Lower lobe of right lung (tissue), 2 donors: Measurements from ENCODE around the gene UNKL. TPM values are rescaled to one million over a fixed set of nuclear protein-coding genes. Genes with fewer than 3 reads are reported as not detected.

ENCODE experiments used
- ATAC-seq, 2 donors: fragments of 200-7000 bp; cut with Tn5 transposase; one replicate each; pipeline ENCODE4 v1.9.1; 2020 to 2022; ENCODE audit warnings: mild to moderate bottlenecking in 2 of 2, moderate library complexity in 2 of 2
- DNase-seq: peaks from one replicate; pipeline ENCODE4 v3.0.0-alpha.2; 2020
- H3K27ac ChIP-seq: fragments of 200-600 bp; one replicate; pipeline ENCODE4 v1.8.0; 2022
- H3K27me3 ChIP-seq: fragments of 200-600 bp; one replicate; pipeline ENCODE4 v1.8.0; 2022; ENCODE audit warnings: low read depth
- H3K36me3 ChIP-seq: fragments of 200-600 bp; one replicate; pipeline ENCODE4 v1.8.0; 2022; ENCODE audit warnings: mild to moderate bottlenecking
- H3K4me1 ChIP-seq: fragments of 200-600 bp; one replicate; pipeline ENCODE4 v1.8.0; 2022
- H3K4me3 ChIP-seq: fragments of 200-600 bp; one replicate; pipeline ENCODE4 v1.8.0; 2022; ENCODE audit warnings: mild to moderate bottlenecking
- H3K9me3 ChIP-seq: fragments of 200-600 bp; one replicate; pipeline ENCODE4 v1.8.0; 2022
- intact Hi-C: fragments of 100-400 bp; cut with DNase I; formaldehyde crosslinking; loops from one replicate; pipeline ENCODE4 v1.11.0; 2022
- total RNA-seq: library from RNA; stranded (reverse); fragmentation: NEBNext Ultra II Directional; extraction: Animal tissue kit (Norgen Biotek cat#: 25700); gene quantifications from one replicate; pipeline ENCODE4 v1.2.1, GENCODE V29; 2021
- TF ChIP-seq, protein P1 (sequence below): fragments of 200-600 bp; IDR thresholded peaks from one replicate; pipeline ENCODE4 v1.8.0; 2022; ENCODE audit warnings: antibody characterized with exemption, mild to moderate bottlenecking
- donor health status: DM: no; HTN: yes; CAD: no; lungs with severe emphysema.

Gene UNKL
- total RNA-seq, 1 donor from 2014 or later, result 23.1 TPM

DNA sequence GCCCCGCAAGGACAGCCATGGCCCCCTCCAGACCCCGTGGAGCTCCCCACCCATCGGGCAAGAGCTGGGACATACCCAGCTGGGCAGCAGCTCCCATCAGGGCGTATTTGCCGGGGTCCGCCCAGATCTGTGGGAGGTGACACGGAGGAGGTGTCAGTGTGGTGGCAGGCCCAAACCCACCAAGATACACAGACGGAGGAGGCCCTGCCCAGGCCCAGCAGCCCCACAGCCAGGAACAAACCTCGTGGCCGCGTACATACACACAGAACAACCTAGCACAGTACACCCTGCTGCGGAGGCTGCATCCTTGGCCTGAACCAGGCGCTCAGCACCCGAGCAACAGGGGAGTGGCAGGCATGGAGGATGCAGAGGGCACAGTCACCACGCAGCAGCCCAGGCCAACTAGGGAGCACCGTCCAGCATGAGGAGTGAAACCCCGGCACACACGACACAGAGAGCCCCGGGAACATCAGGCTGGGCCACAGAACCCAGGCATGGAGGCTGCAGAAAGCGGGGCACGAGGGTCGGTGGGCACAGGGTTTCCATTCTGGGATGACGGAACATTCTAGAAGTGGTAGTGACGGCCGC lies 34.8 kb upstream of the UNKL start:
- peaks cover 90% of the 10 kb centered on the region for H3K36me3 ChIP-seq
- H3K4me1 ChIP-seq, result no peaks in the 10 kb centered on the region
- ATAC-seq, result no peak
- TF ChIP-seq, protein P1, sequence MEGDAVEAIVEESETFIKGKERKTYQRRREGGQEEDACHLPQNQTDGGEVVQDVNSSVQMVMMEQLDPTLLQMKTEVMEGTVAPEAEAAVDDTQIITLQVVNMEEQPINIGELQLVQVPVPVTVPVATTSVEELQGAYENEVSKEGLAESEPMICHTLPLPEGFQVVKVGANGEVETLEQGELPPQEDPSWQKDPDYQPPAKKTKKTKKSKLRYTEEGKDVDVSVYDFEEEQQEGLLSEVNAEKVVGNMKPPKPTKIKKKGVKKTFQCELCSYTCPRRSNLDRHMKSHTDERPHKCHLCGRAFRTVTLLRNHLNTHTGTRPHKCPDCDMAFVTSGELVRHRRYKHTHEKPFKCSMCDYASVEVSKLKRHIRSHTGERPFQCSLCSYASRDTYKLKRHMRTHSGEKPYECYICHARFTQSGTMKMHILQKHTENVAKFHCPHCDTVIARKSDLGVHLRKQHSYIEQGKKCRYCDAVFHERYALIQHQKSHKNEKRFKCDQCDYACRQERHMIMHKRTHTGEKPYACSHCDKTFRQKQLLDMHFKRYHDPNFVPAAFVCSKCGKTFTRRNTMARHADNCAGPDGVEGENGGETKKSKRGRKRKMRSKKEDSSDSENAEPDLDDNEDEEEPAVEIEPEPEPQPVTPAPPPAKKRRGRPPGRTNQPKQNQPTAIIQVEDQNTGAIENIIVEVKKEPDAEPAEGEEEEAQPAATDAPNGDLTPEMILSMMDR, result no peak
- no peaks in the 10 kb centered on the region for H3K9me3 ChIP-seq
- H3K4me3 ChIP-seq, result no peak overlapping the region
- intact Hi-C loops, result no loop called here
- no peak overlapping the region for H3K27ac ChIP-seq
- no peak for DNase-seq
- H3K27me3 ChIP-seq, result no peaks in the 10 kb centered on the region

DNA sequence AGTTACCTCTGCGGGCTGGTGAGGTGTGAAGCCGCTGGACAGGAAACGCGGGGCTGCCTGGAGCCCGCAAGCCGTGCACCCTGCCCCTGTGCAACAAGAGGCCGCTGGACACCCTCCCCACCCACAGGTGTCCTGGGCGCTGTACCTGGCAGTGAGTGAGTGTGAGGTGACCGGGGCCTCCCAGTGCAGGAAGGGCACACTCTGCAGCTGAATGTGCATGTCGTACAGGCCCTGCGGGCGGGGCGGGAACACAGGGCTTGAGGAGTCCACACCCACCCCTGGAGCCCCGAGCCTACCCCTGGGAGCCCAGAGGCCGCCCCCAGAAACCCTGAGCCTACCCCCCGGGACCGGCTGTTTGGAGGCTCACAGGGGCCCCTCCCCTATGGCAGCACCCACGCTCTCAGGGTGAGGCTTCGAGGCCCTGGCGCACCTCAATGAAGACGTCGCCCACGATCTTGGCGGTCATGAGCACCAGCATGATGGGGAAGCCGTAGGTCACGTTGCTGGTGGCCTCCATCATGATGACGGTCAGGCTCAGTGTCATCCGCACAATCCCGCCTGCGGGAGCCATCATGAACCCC lies 34.1 kb upstream of the UNKL start:
- TF ChIP-seq, protein P1, result no peak
- H3K4me1 ChIP-seq, result no peaks in the 10 kb centered on the region
- no peak overlapping the region for H3K4me3 ChIP-seq
- no peaks in the 10 kb centered on the region for H3K27me3 ChIP-seq
- peaks cover 83% of the 10 kb centered on the region for H3K36me3 ChIP-seq
- intact Hi-C loops, result no loop called here
- no peak overlapping the region for H3K27ac ChIP-seq
- H3K9me3 ChIP-seq, result no peaks in the 10 kb centered on the region
- ATAC-seq (no peak), DNase-seq (no peak)

DNA sequence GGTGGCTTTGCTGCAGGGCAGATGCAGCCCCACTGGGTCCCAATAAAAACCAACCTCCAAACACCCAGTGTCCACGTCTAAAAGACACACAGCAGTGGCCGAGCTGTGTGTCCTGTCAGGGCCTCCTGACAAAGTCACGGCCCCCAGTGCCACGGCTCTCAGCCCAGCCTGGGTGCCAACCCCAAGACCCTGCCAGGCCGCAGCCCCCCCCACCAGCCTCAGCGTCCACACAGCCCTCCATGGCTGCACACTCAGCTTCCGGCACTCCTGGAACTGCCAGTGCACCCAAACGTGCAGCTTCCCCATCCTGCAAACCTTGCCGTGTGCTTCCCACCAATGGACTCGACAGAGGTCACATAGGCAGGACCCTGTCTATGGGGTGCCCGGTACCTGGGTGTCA lies 33.5 kb upstream of the UNKL start:
- intact Hi-C loops, result no loop called here
- Histone ChIP-seq H3K27me3 (no peaks in the 10 kb centered on the region), H3K9me3 (no peaks in the 10 kb centered on the region), H3K36me3 (peaks cover 77% of the 10 kb centered on the region), H3K27ac (no peak overlapping the region), H3K4me3 (no peak overlapping the region), H3K4me1 (no peaks in the 10 kb centered on the region)
- TF ChIP-seq, protein P1, result no peak
- ATAC-seq, result no peak
- DNase-seq, result no peak

DNA sequence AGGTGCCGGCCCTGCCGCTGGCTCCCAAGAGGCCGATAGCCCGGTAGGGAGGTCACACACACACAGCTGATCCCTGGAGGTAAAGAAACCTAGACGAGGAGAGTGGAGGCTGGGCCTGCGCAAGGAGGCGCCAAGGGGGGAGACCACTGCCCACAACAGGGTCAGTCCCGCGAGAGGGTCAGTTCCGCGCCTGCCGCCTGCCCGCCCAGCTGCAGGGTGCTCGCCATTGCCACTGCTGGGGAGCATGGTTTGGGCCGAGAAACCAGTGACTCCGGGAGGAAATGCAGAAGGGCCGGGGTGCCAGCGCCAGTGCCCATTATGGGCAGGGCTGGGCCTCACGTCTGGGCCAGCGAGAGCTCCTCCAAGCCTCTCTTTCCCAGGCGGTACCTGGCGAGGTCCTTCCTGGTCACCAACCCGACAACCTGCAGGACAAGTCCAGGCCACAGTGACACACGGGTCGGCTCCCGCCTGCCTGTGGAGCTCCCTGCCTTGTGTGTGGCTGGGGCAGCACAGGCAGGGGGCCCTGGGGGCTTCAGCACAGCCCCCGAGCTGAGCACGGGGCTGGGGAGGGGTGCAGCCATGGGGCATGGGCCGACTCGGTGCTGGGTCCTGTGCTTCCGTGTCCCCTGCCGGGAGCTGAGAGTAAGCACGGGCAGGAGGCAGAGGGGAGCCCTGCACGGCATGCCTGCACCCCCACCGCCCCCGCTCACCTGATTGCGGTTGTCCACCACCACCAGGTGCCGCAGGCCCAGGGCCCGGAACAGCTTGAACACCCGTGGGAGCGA lies 32.0 kb upstream of the UNKL start:
- Histone ChIP-seq H3K9me3 (no peaks in the 10 kb centered on the region), H3K4me3 (no peak overlapping the region), H3K4me1 (no peaks in the 10 kb centered on the region), H3K27me3 (no peaks in the 10 kb centered on the region), H3K27ac (no peak overlapping the region), H3K36me3 (peaks cover 62% of the 10 kb centered on the region)
- DNase-seq, result no peak
- ATAC-seq, result no peak
- intact Hi-C loops, result no loop called here
- TF ChIP-seq, protein P1, result no peak

DNA sequence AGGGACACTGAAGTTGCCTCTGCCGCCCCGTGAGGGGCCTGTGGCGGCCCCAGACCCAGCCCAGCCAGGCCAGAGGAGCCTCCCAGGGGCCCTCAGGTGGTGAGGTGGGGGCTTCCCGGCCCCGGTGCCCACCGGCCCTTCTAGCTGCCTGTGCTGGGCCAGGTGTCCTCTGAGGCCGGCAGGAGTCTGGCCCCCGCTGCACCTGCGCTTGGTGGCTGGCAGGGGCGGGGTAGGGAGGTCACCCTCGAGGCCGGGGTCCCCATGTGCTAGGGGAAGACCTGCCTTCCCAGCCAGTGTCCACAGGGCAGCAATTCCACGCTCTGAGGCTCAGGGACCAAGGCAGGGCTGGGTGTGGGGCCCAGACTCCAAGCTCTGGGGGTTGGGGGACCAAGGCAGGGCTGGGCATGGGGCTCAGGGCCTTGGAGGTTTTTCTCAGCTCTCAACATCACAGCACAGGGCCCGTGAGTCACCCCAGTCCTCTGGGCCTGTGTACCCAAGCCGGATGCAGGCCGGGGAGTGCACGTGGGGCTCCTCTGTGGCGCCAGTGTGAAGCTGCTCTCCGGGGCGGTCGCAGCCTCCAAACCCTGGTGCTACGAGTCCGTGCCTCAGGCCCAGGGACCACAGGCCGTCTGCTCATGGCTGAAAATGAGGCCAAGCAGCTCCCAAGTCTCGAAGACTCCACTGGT lies 31.2 kb upstream of the UNKL start:
- intact Hi-C loops, result no loop called here
- TF ChIP-seq, protein P1, result no peak
- DNase-seq (no peak), ATAC-seq (no peak)
- Histone ChIP-seq H3K27ac (no peak overlapping the region), H3K4me3 (no peak overlapping the region), H3K4me1 (no peaks in the 10 kb centered on the region), H3K36me3 (peaks cover 54% of the 10 kb centered on the region), H3K27me3 (no peaks in the 10 kb centered on the region), H3K9me3 (no peaks in the 10 kb centered on the region)
